ENCODE results near the gene DNTTIP2. TPM values are rescaled to one million over a fixed set of nuclear protein-coding genes. Genes with fewer than 3 reads are reported as not detected.

Gene DNTTIP2
- total RNA-seq, 1 donor from 2014 or later = 85.4 TPM

GRCh38 chr1:93822730-93823425 lies 56.1 kb downstream of the DNTTIP2 start:
- intact Hi-C loops (cut with micrococcal nuclease) = no loop called here
- H3K4me1 Mint-ChIP-seq = peaks cover 8% of the 10 kb centered on the region
- no peak overlapping the region for H3K27ac Mint-ChIP-seq
- no peaks in the 10 kb centered on the region for H3K36me3 Mint-ChIP-seq (ENCODE audit: low read depth)
- no peak overlapping the region for H3K4me3 Mint-ChIP-seq
- DNase-seq = no peak
- no peaks in the 10 kb centered on the region for H3K9me3 Mint-ChIP-seq
- peaks cover 5% of the 10 kb centered on the region for H3K27me3 Mint-ChIP-seq

- Mint-ChIP-seq H3K4me3 (no peak overlapping the region), H3K27me3 (peaks cover 3% of the 10 kb centered on the region), H3K9me3 (no peaks in the 10 kb centered on the region), H3K36me3 (ENCODE audit: low read depth) (no peaks in the 10 kb centered on the region), H3K4me1 (peaks cover 13% of the 10 kb centered on the region), H3K27ac (no peak overlapping the region)
- intact Hi-C loops (cut with micrococcal nuclease) = no loop called here
- DNase-seq = no peak
Observed at GRCh38 chr1:93821423-93822144, 57.4 kb downstream of the DNTTIP2 start.

GRCh38 chr1:93820554-93821422 lies 58.2 kb downstream of the DNTTIP2 start:
- Mint-ChIP-seq H3K4me3 (no peak overlapping the region), H3K9me3 (no peaks in the 10 kb centered on the region), H3K4me1 (peaks cover 13% of the 10 kb centered on the region), H3K27me3 (no peaks in the 10 kb centered on the region), H3K27ac (no peak overlapping the region), H3K36me3 (ENCODE audit: low read depth) (no peaks in the 10 kb centered on the region)
- DNase-seq = no peak
- intact Hi-C loops (cut with micrococcal nuclease) = no loop called here

GRCh38 chr1:93818570-93818959 lies 60.4 kb downstream of the DNTTIP2 start:
- H3K4me1 Mint-ChIP-seq = peaks cover 13% of the 10 kb centered on the region

GRCh38 chr1:93817819-93818569 lies 61.0 kb downstream of the DNTTIP2 start:
- DNase-seq = peak; percentile 70
- intact Hi-C loops (cut with micrococcal nuclease) = no loop called here
- H3K27ac Mint-ChIP-seq = no peak overlapping the region

More at GRCh38 chr1:93818570-93818959, 60.4 kb downstream of the DNTTIP2 start:
- no peaks in the 10 kb centered on the region for H3K27me3 Mint-ChIP-seq
- no peaks in the 10 kb centered on the region for H3K9me3 Mint-ChIP-seq
- H3K27ac Mint-ChIP-seq = no peak overlapping the region
- DNase-seq = no peak
- no peaks in the 10 kb centered on the region for H3K36me3 Mint-ChIP-seq (ENCODE audit: low read depth)
- intact Hi-C loops (cut with micrococcal nuclease) = no loop called here
- no peak overlapping the region for H3K4me3 Mint-ChIP-seq

GRCh38 chr1:93816970-93817678 lies 61.9 kb downstream of the DNTTIP2 start:
- Mint-ChIP-seq H3K27ac (no peak overlapping the region), H3K4me3 (no peak overlapping the region), H3K4me1 (peaks cover 13% of the 10 kb centered on the region), H3K9me3 (no peaks in the 10 kb centered on the region), H3K27me3 (no peaks in the 10 kb centered on the region), H3K36me3 (ENCODE audit: low read depth) (no peaks in the 10 kb centered on the region)
- intact Hi-C loops (cut with micrococcal nuclease) = no loop called here
- no peak for DNase-seq

More at GRCh38 chr1:93817819-93818569, 61.0 kb downstream of the DNTTIP2 start:
- Mint-ChIP-seq H3K36me3 (ENCODE audit: low read depth) (no peaks in the 10 kb centered on the region), H3K9me3 (no peaks in the 10 kb centered on the region), H3K27me3 (no peaks in the 10 kb centered on the region), H3K4me3 (no peak overlapping the region), H3K4me1 (peaks cover 13% of the 10 kb centered on the region)

Other genes starting within 250 kb of the DNTTIP2 start
- 0.45 and 0.61 TPM in 2 replicates for gene BCAR3, start 197.4 kb downstream of the DNTTIP2 start, total RNA-seq
- 20.9 and 22.4 TPM in 2 replicates for gene GCLM, start 30.2 kb upstream of the DNTTIP2 start, total RNA-seq
- 0.12 TPM in 1 of 2 replicates, not detected in the other for gene ABCA4, start 241.9 kb upstream of the DNTTIP2 start, total RNA-seq